Activated CD8-positive, alpha-beta T cell treated with anti-CD3 and anti-CD28 coated beads for 36 hours (primary cell): ENCODE measurements around the gene UNC45A. TPM values are rescaled to one million over a fixed set of nuclear protein-coding genes. Genes with fewer than 3 reads are reported as not detected.
"Not testable (repeated sequence)": the region's sequence is repeated elsewhere in the genome, so short reads cannot be mapped to it uniquely, and the experiment has no call there.

Source experiments
- ATAC-seq: fragments of 200-7000 bp; cut with Tn5 transposase; one replicate; pipeline ENCODE4 v1.10.0; 2021; ENCODE audit warnings: mild to moderate bottlenecking, moderate library complexity
- CTCF ChIA-PET: fragments of 350-600 bp; sonication (Branson Sonifier 250); formaldehyde crosslinking; loops from one replicate; lab custom pipeline; 2021; ENCODE audit warnings: antibody characterized with exemption; lab: Charles Lee
- POLR2A ChIA-PET: fragments of 350-600 bp; sonication (Branson Sonifier 250); formaldehyde crosslinking; loops from one replicate; lab custom pipeline; 2021; ENCODE audit warnings: antibody characterized with exemption; lab: Charles Lee
- DNase-seq: peaks from one replicate; pipeline ENCODE4 v3.0.0-alpha.2; 2020
- H3K27ac Mint-ChIP-seq: one replicate; pipeline ENCODE4 v1.8.0; 2021; ENCODE audit warnings: mild to moderate bottlenecking, mixed read lengths
- H3K27me3 Mint-ChIP-seq: one replicate; pipeline ENCODE4 v1.8.0; 2021; ENCODE audit warnings: mixed read lengths
- H3K36me3 Mint-ChIP-seq: one replicate; pipeline ENCODE4 v1.8.0; 2021; ENCODE audit warnings: low read depth, mixed read lengths
- H3K4me1 Mint-ChIP-seq: one replicate; pipeline ENCODE4 v1.8.0; 2021; ENCODE audit warnings: low read depth, mixed read lengths
- H3K4me3 Mint-ChIP-seq: one replicate; pipeline ENCODE4 v1.8.0; 2021; ENCODE audit warnings: mild to moderate bottlenecking, moderate library complexity, mixed read lengths
- H3K9me3 Mint-ChIP-seq: one replicate; pipeline ENCODE4 v1.8.0; 2021; ENCODE audit warnings: mixed read lengths
- CTCF ChIP-seq: fragments of 200-600 bp; IDR thresholded peaks from one replicate; pipeline ENCODE4 v1.8.0; 2022; ENCODE audit warnings: antibody characterized with exemption, mild to moderate bottlenecking
- intact Hi-C: fragments of 100-400 bp; cut with micrococcal nuclease; formaldehyde crosslinking; loops from one replicate; pipeline ENCODE4 v1.10.0; 2022
- total RNA-seq, 2 experiments: library from RNA; stranded (reverse); gene quantifications; one replicate each; pipeline ENCODE4 v1.2.3, GENCODE V29; 2021

UNC45A gene
- total RNA-seq, 2 experiments from 2014 or later = 65.0 to 66.8 TPM

GRCh38 chr15:90917569-90917968, 17.5 kb upstream of the UNC45A start:
- peaks cover 42% of the 10 kb centered on the region for H3K36me3 Mint-ChIP-seq
- TF ChIP-seq CTCF = no peak
- ATAC-seq (no peak), DNase-seq (no peak)
- no peaks in the 10 kb centered on the region for H3K9me3 Mint-ChIP-seq
- ChIA-PET POLR2A (interaction anchor here (1.1 to 2.5 kb wide), 4 partner anchors 9 to 18 kb away, joined by 3 to 7 read pairs (median 6); no protein-coding TSS in a partner anchor), CTCF (interaction anchor here (1.5 kb wide), 1 partner anchor 15 kb away, joined by 5 read pairs; the partner anchor contains the start of gene HDDC3)
- no peak overlapping the region for H3K4me3 Mint-ChIP-seq
- H3K27me3 Mint-ChIP-seq = no peaks in the 10 kb centered on the region
- no peak overlapping the region for H3K27ac Mint-ChIP-seq
- peaks cover 4% of the 10 kb centered on the region for H3K4me1 Mint-ChIP-seq
- intact Hi-C loops = no loop called here

DNA sequence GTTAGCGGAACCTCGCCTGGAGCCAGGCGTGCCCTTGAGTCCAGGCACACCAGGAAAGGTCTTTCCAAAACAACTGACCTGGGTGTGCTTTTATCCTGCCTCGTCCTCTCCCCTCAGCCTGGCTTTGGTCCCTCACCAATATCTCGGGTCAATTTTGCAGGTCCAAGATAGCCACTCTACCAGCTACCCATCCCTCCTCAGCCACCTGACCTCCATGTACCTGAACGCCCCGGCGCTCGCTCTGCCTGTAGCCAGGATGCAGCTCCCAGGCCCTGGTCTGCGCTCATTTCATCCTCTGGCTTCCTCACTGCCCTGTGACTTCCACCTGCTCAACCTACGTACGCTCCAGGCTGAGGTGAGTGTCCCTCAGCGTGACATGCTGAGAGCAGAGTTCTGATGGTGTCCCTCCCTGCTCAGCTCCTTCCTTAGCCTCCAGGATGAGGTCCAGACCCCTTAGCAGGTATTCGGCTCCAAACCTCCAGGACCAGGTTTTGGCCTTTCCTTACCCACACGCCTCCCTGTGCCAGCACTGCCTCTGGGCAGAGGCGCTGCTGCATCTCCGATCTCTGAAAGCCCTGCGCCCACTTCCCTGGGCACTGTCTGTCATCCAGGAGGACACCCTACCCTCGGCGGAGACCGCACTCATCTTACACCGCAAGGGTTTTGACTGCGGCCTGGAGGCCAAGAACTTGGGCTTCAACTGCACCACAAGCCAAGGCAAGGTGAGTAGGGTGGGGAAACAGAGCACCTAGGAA, 16.9 kb upstream of the UNC45A start:
- POLR2A ChIA-PET = interaction anchor here (1.1 to 2.5 kb wide), 7 partner anchors 9 to 18 kb away, joined by 3 to 7 read pairs (median 5); partner anchors contain the start of genes HDDC3 and MAN2A2
- H3K36me3 Mint-ChIP-seq = peaks cover 42% of the 10 kb centered on the region
- CTCF ChIA-PET = interaction anchor here (1.4 to 1.5 kb wide), 2 partner anchors 13 to 14 kb away, joined by 5 read pairs; partner anchors contain the start of gene HDDC3
- H3K27ac Mint-ChIP-seq = no peak overlapping the region
- no peak for DNase-seq
- no peaks in the 10 kb centered on the region for H3K27me3 Mint-ChIP-seq
- H3K4me3 Mint-ChIP-seq = no peak overlapping the region
- no peak for TF ChIP-seq CTCF
- H3K4me1 Mint-ChIP-seq = peaks cover 8% of the 10 kb centered on the region
- H3K9me3 Mint-ChIP-seq = no peaks in the 10 kb centered on the region
- no peak for ATAC-seq
- intact Hi-C loops = no loop called here

DNA sequence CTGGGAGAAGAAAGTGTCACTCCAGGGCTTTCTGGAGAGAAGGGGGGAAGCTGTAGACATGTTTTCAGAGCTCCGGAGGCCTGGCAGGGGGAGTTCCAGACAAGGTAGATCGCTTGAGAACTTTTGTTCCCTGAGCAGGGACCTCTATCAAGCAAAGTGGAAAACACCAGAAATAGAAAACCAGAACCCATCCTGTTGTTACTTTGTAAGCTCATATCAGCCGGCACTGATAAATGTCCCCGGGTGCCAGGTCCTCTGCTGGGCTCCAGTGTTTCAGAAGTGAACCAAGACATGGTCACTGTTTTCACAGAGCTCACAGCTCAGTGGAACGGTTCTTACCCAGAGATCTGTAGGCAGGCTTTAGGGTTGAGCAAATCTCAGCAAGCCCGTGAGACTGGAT, 16.2 kb upstream of the UNC45A start:
- POLR2A ChIA-PET = interaction anchor here (1.1 to 2.5 kb wide), 5 partner anchors 10 to 16 kb away, joined by 3 to 7 read pairs (median 5); partner anchors contain the start of genes HDDC3 and MAN2A2
- intact Hi-C loops = no loop called here
- no peak for TF ChIP-seq CTCF

GRCh38 chr15:90921887-90922286, 13.2 kb upstream of the UNC45A start:
- H3K27ac Mint-ChIP-seq = no peak overlapping the region
- H3K9me3 Mint-ChIP-seq = no peaks in the 10 kb centered on the region
- no peak for TF ChIP-seq CTCF
- no peaks in the 10 kb centered on the region for H3K27me3 Mint-ChIP-seq
- peaks cover 28% of the 10 kb centered on the region for H3K36me3 Mint-ChIP-seq
- H3K4me1 Mint-ChIP-seq = peaks cover 19% of the 10 kb centered on the region
- ATAC-seq = no peak
- ChIA-PET POLR2A (interaction anchor here (1.2 to 2.8 kb wide), 3 partner anchors 9 to 17 kb away, joined by 4 to 12 read pairs (median 4); no protein-coding TSS in a partner anchor), CTCF (interaction anchor here (1.2 to 6.1 kb wide), 5 partner anchors 11 to 104 kb away, joined by 3 to 47 read pairs (median 6); partner anchors contain the start of genes HDDC3, MAN2A2 and UNC45A)
- no peak overlapping the region for H3K4me3 Mint-ChIP-seq
- intact Hi-C loops = no loop called here
- no peak for DNase-seq

More for the DNA sequence above, 16.2 kb upstream of the UNC45A start:
- Mint-ChIP-seq H3K27ac (no peak overlapping the region), H3K27me3 (no peaks in the 10 kb centered on the region), H3K4me1 (peaks cover 11% of the 10 kb centered on the region), H3K36me3 (peaks cover 37% of the 10 kb centered on the region), H3K9me3 (no peaks in the 10 kb centered on the region), H3K4me3 (no peak overlapping the region)
- ATAC-seq (no peak), DNase-seq (no peak)
- CTCF ChIA-PET = interaction anchor here (1.4 to 1.5 kb wide), 2 partner anchors 12 to 14 kb away, joined by 5 read pairs; partner anchors contain the start of gene HDDC3

- POLR2A ChIA-PET = interaction anchor here (1.1 to 2.8 kb wide), 7 partner anchors 9 to 50 kb away, joined by 3 to 12 read pairs (median 4); partner anchors contain the start of gene MAN2A2
- H3K27ac Mint-ChIP-seq = peak overlapping the region; percentile 35
- H3K9me3 Mint-ChIP-seq, intact Hi-C loops, H3K27me3 Mint-ChIP-seq, H3K4me3 Mint-ChIP-seq: not testable (repeated sequence)
- H3K4me1 Mint-ChIP-seq = peaks cover 19% of the 10 kb centered on the region
- DNase-seq (peak; percentile 37), ATAC-seq (peak; percentile 82)
- H3K36me3 Mint-ChIP-seq = peaks cover 24% of the 10 kb centered on the region
- CTCF ChIA-PET = interaction anchor here (1.2 to 6.1 kb wide), 4 partner anchors 10 to 30 kb away, joined by 3 to 47 read pairs (median 5); partner anchors contain the start of genes HDDC3 and MAN2A2
Observed at GRCh38 chr15:90922712-90923322, 12.3 kb upstream of the UNC45A start.
